B cell (primary cell): ENCODE data around the gene XRRA1. TPM values are rescaled to one million over a fixed set of nuclear protein-coding genes. Genes with fewer than 3 reads are reported as not detected.

Source experiments
- ATAC-seq: fragments of 200-7000 bp; cut with Tn5 transposase; one replicate; pipeline ENCODE4 v1.10.0; 2021; ENCODE audit warnings: low read depth, mild to moderate bottlenecking, moderate number of reproducible peaks, moderate library complexity
- CTCF ChIA-PET: fragments of 350-600 bp; sonication (Branson Sonifier 250); formaldehyde crosslinking; loops from one replicate; lab custom pipeline; 2021; ENCODE audit warnings: antibody characterized with exemption, inconsistent platforms; lab: Charles Lee
- POLR2A ChIA-PET: fragments of 350-600 bp; sonication (Branson Sonifier 250); formaldehyde crosslinking; loops from one replicate; lab custom pipeline; 2021; ENCODE audit warnings: antibody characterized with exemption; lab: Charles Lee
- DNase-seq: peaks from one replicate; pipeline ENCODE4 v3.0.0; 2013
- H2AFZ ChIP-seq: 2 replicates; pipeline ENCODE4 v1.6.1; 2012; ENCODE audit warnings: mild to moderate bottlenecking, low read depth, low read length; ENCODE audit not compliant: insufficient read depth, poor library complexity, severe bottlenecking
- H3K27ac ChIP-seq, 2 donors: 1 replicate in 1 of 2; 2 replicates in 1 of 2; pipeline ENCODE4 v1.5.1; 2012 to 2013; ENCODE audit warnings: low read length in 2 of 2, mild to moderate bottlenecking in 2 of 2, moderate library complexity in 1 of 2
- H3K27me3 ChIP-seq, 4 experiments: fragments of 200-600 bp in 1 of 4; sonication (generic) in 1 of 4; replicated peaks in 1 of 4; 1 replicate in 2 of 4; 2 replicates in 2 of 4; pipeline versions ENCODE4 v1.6.1 to v1.7.0; 2013 to 2016; ENCODE audit warnings: low read length in 3 of 4, mild to moderate bottlenecking in 2 of 4, mixed read lengths in 1 of 4, moderate library complexity in 1 of 4; ENCODE audit not compliant: insufficient read depth in 4 of 4, control insufficient read depth in 3 of 4; ENCODE audit errors: control extremely low read depth in 1 of 4
- H3K36me3 ChIP-seq, 2 experiments: replicated peaks in 1 of 2; 1 replicate in 1 of 2; 2 replicates in 1 of 2; pipeline versions ENCODE4 v1.6.1 to v1.7.1; 2013; ENCODE audit warnings: low read length in 1 of 2; ENCODE audit not compliant: insufficient read depth in 2 of 2, control insufficient read depth in 1 of 2; ENCODE audit errors: control extremely low read depth in 1 of 2, extremely low read depth in 1 of 2
- H3K4me1 ChIP-seq, 2 donors: fragments of 200-600 bp in 1 of 2; sonication (generic) in 1 of 2; 1 replicate in 1 of 2; 2 replicates in 1 of 2; pipeline versions ENCODE4 v1.5.1 to v1.6.1; 2013 to 2017; ENCODE audit warnings: low read length in 2 of 2; ENCODE audit not compliant: control insufficient read depth in 2 of 2, insufficient read depth in 2 of 2
- H3K4me2 ChIP-seq: replicated peaks from 2 replicates; pipeline ENCODE3; 2012; ENCODE audit warnings: mild to moderate bottlenecking, low read depth, low read length; ENCODE audit not compliant: poor library complexity, severe bottlenecking
- H3K4me3 ChIP-seq, 5 experiments: fragments of 200-600 bp in 1 of 5; sonication (generic) in 1 of 5; 1 replicate in 3 of 5; 2 replicates in 2 of 5; pipeline versions ENCODE4 v1.5.1 to v1.7.0; 2011 to 2016; ENCODE audit warnings: low read length in 4 of 5, mild to moderate bottlenecking in 4 of 5, low read depth in 2 of 5, control low read depth in 1 of 5, moderate library complexity in 1 of 5; ENCODE audit not compliant: insufficient read depth in 1 of 5; ENCODE audit errors: control extremely low read depth in 1 of 5, extremely low read depth in 1 of 5
- H3K79me2 ChIP-seq: fragments of 200-600 bp; sonication (generic); one replicate; pipeline ENCODE4 v1.6.0; 2016; ENCODE audit warnings: low read length; ENCODE audit not compliant: control insufficient read depth, insufficient read depth
- H3K9ac ChIP-seq: fragments of 200-600 bp; sonication (generic); 2 replicates; pipeline ENCODE4 v1.6.1; 2017; ENCODE audit warnings: mild to moderate bottlenecking, low read length, moderate library complexity
- H3K9me3 ChIP-seq, 3 donors: one replicate each; pipeline versions ENCODE4 v1.6.1 to v1.7.1; 2013; ENCODE audit warnings: low read length in 2 of 3; ENCODE audit not compliant: control insufficient read depth in 2 of 3, insufficient read depth in 1 of 3; ENCODE audit errors: control extremely low read depth in 1 of 3
- H4K20me1 ChIP-seq: 2 replicates; pipeline ENCODE4 v1.6.0; 2012; ENCODE audit warnings: mild to moderate bottlenecking, low read length; ENCODE audit not compliant: insufficient read depth, control insufficient read depth, poor library complexity, severe bottlenecking
- H3K27ac Mint-ChIP-seq: one replicate; pipeline ENCODE4 v1.8.0; 2021; ENCODE audit warnings: mixed read lengths
- H3K27me3 Mint-ChIP-seq: one replicate; pipeline ENCODE4 v1.8.0; 2021; ENCODE audit warnings: mixed read lengths
- H3K4me1 Mint-ChIP-seq: one replicate; pipeline ENCODE4 v1.8.0; 2021; ENCODE audit warnings: mixed read lengths
- H3K4me3 Mint-ChIP-seq: one replicate; pipeline ENCODE4 v1.8.0; 2021; ENCODE audit warnings: mixed read lengths
- H3K9me3 Mint-ChIP-seq: one replicate; pipeline ENCODE4 v1.8.0; 2022; ENCODE audit warnings: mixed read lengths; ENCODE audit not compliant: insufficient read depth
- CTCF ChIP-seq: fragments of 200-600 bp; IDR thresholded peaks from one replicate; pipeline ENCODE4 v1.8.0; 2022; ENCODE audit warnings: antibody characterized with exemption, mild to moderate bottlenecking
- EZH2 ChIP-seq: IDR thresholded peaks from 2 replicates; pipeline ENCODE4 v1.6.1; 2012; ENCODE audit warnings: borderline replicate concordance, low read depth, mild to moderate bottlenecking, moderate library complexity, low read length; ENCODE audit not compliant: insufficient read depth, poor library complexity, severe bottlenecking
- WGBS: methylation state at CpG from one replicate; pipeline ENCODE4 v1.1.5; 2013; ENCODE audit warnings: missing lambda C conversion rate; ENCODE audit not compliant: insufficient coverage; 5-methylcytosine and 5-hydroxymethylcytosine counted together
- intact Hi-C: fragments of 100-400 bp; cut with micrococcal nuclease; formaldehyde crosslinking; loops from one replicate; pipeline ENCODE4 v1.10.0; 2022
- polyA plus RNA-seq: library from polyadenylated mRNA; depleted of rRNA; stranded (reverse); fragments of >200 nt; gene quantifications from 2 replicates; pipeline ENCODE4 v1.2.3, GENCODE V29; 2012
- total RNA-seq, 2 donors: library from RNA; stranded (reverse); fragments of 120-200 nt in 1 of 2; gene quantifications; 1 replicate in 1 of 2; 2 replicates in 1 of 2; pipeline versions ENCODE4 v1.2.3 to v1.2.4, GENCODE V29; 2013 to 2022

XRRA1 gene
- total and polyA plus RNA-seq, 2 donors (not counting 1 experiment from before 2014, with no cell fraction given) = 6.9 to 80.8 TPM

- ChIA-PET CTCF (interaction anchor here (0.5 to 3.3 kb wide), 3 partner anchors 12 to 95 kb away, joined by 3 to 13 read pairs (median 4); no protein-coding TSS in a partner anchor), POLR2A (interaction anchor here (0.7 kb wide), 1 partner anchor 98 kb away, joined by 3 read pairs; no protein-coding TSS in a partner anchor)
- Histone ChIP-seq H3K4me1 (no peaks in the 10 kb centered on the region), H3K4me2 (no peak overlapping the region), H2AFZ (no peak overlapping the region), H3K27ac (no peak overlapping the region), H3K79me2 (peaks cover 12% of the 10 kb centered on the region), H3K36me3 (peaks cover 13 to 18% of the 10 kb centered on the region in 2 experiments), H3K4me3 (no peak overlapping the region), H3K9ac (no peak overlapping the region), H3K27me3 (no peaks in the 10 kb centered on the region), H4K20me1 (no peaks in the 10 kb centered on the region), H3K9me3 (no peaks in the 10 kb centered on the region)
- ATAC-seq = no peak
- no peak for DNase-seq
- 71% methylated on average over 1 of the region's 5 CpGs for WGBS
- Mint-ChIP-seq H3K4me1 (peaks cover 3% of the 10 kb centered on the region), H3K27ac (no peak overlapping the region), H3K9me3 (no peaks in the 10 kb centered on the region), H3K4me3 (no peak overlapping the region), H3K27me3 (no peaks in the 10 kb centered on the region)
- TF ChIP-seq EZH2 (no peak), CTCF (no peak)
- intact Hi-C loops = no loop called here
These were observed 11.0 kb downstream of the XRRA1 start for GRCh38 chr11:74937696-74938475.

GRCh38 chr11:74936976-74937375 is 11.9 kb downstream of the XRRA1 start:
- CTCF ChIA-PET = interaction anchor here (0.8 to 3.3 kb wide), 4 partner anchors 11 to 312 kb away, joined by 3 to 13 read pairs (median 4); no protein-coding TSS in a partner anchor
- intact Hi-C loops = no loop called here

More at GRCh38 chr11:74936976-74937375, 11.9 kb downstream of the XRRA1 start:
- POLR2A ChIA-PET = no interaction called here
- H3K36me3 ChIP-seq = peaks cover 13 to 18% of the 10 kb centered on the region in 2 experiments
- no peaks in the 10 kb centered on the region for H4K20me1 ChIP-seq
- no peaks in the 10 kb centered on the region for H3K27me3 ChIP-seq
- no peak overlapping the region for H3K27ac Mint-ChIP-seq
- no peaks in the 10 kb centered on the region for H3K27me3 Mint-ChIP-seq
- no peak overlapping the region for H3K9ac ChIP-seq
- no peak overlapping the region for H3K4me3 Mint-ChIP-seq
- no peaks in the 10 kb centered on the region for H3K4me1 Mint-ChIP-seq
- TF ChIP-seq EZH2 = no peak
- no peak for TF ChIP-seq CTCF
- no peak for DNase-seq
- peaks cover 10% of the 10 kb centered on the region for H3K79me2 ChIP-seq
- H3K4me3 ChIP-seq = no peak overlapping the region
- no peak for ATAC-seq
- no peaks in the 10 kb centered on the region for H3K9me3 ChIP-seq
- no peak overlapping the region for H3K27ac ChIP-seq
- no peaks in the 10 kb centered on the region for H3K9me3 Mint-ChIP-seq
- no peak overlapping the region for H3K4me2 ChIP-seq
- no peaks in the 10 kb centered on the region for H3K4me1 ChIP-seq
- H2AFZ ChIP-seq = no peak overlapping the region
- WGBS = 93% methylated on average over 2 of the region's 5 CpGs
